Measurements from ENCODE around the gene ATP1B2. TPM values are rescaled to one million over a fixed set of nuclear protein-coding genes. Genes with fewer than 3 reads are reported as not detected.
A peak's percentile ranks its signal among the peaks of the same experiment; 100 is the strongest.

Gene ATP1B2
- total RNA-seq, 1 donor from 2014 or later = 3.8 TPM

DNA sequence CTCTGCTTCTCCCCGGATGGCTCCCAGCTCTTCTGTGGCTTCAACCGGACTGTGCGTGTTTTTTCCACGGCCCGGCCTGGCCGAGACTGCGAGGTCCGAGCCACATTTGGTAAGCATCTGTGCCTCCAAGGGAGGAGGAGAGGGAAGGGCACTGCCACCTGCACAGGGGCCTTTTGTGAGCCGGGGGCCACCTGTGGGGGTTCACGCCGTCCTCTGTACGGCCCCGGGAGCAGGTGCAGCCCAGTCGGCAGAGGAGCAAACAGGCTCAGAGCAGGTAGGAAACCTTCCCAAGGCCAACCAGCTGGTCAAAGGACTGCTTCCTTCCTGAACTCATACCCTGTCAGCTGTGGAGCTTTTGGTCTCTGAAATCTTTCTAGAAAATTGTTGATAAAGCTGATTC is 51.0 kb downstream of the ATP1B2 start:
- ATAC-seq (no peak), DNase-seq (ENCODE audit: missing footprints) (no peak)
- intact Hi-C loops (cut with DNase I) = no loop called here

DNA sequence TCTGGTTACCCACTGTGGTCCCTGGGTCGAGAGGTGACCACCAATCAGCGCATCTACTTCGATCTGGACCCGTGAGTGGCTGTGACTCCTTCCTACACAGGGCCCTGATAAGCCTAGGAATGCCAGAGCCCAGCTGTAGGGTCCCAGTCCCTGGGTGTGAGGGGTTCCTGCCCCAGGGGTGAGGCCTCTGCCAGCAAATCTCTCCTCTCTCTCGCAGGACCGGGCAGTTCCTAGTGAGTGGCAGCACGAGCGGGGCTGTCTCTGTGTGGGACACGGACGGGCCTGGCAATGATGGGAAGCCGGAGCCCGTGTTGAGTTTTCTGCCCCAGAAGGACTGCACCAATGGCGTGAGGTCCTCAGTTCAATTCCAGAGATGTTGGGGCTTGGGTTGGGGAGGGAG is 52.0 kb downstream of the ATP1B2 start:
- intact Hi-C loops (cut with DNase I) = no loop called here
- no peak for ATAC-seq
- no peak for DNase-seq (ENCODE audit: missing footprints)

DNA sequence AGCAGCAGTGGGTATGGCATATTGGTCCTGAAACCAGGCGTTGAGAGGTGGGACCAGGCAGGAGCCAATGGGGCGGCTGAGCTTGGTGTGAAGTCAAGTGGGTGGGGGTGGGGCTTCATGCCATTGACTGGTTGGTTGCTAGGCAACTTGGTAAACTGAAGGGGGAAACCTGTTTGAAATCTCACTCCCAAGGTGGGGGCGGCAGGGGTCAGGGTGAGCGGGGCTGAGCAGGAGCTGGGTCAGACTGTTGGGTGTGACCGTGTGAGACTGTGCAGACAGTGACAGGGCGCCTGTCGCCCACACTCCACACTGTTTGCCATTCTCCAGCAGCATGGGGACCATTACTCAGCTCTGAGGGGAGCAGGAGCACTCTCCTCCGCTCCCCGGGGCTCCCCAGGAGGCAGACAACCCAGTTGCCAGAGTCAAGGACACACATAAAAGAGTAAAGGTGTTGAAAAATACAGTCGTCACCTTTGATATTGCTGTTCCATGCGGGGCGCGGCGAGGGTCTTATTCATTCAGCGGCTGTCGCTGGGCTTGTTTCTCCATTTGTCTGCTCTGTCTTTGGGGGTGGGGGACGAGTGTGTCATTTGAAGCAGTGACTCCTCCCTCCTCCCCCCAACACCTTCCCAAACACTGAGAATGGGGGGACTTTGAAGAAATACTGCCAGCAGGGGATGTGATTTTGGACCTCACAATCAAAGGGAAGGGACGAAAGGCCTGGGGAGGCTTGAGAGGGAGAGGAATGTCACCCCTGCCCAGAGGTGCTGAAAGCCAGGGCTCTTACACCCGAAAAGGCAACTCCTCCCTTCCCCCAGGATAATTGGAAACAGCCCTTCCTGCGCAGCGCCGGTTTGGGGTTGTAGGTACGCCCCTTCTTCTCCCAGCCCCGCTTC is 53.1 kb downstream of the ATP1B2 start:
- DNase-seq (ENCODE audit: missing footprints) = no peak
- intact Hi-C loops (cut with DNase I) = no loop called here
- ATAC-seq = peak; percentile 45

DNA sequence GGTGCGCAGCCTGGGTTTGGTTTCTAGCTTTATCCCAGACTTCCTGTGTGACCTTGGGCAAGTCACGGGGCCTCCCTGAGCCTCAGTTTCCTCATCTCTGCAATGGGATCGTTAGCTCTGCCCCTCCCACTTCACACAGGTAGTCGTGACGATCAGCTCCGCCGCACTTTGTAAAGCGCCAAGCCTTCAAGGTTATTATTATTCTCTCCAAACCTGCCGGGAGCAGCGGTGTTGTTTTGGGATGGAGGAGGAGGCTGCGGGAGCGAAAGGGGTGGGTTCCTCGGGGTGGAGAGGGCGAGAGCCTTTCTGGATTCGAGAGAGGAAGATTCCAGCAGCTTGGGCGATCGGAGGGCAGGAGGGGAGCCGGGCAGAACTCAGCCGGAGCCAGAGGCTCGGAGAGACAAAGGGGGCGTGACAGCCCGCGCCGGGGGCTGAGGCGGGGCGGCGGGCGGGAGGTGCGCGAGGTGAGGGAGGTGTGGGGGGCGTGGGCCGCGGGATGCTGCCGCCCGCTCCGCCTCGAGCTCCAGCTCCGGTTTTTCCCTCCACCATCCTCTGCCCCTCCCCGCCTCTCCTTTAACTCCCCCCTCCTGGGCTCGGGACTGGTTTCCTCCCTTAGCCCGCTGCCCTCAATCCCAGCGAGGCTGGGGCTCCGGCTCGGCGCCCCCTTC is 54.0 kb downstream of the ATP1B2 start, which contains the start of gene EFNB3:
Gene EFNB3, plus strand, starts transcription at position 602 of the 668 bp plus-strand sequence. CDS start 397 bp downstream, outside the sequence.
- no peak for ATAC-seq
- intact Hi-C loops (cut with DNase I) = no loop called here
- DNase-seq (ENCODE audit: missing footprints) = no peak

DNA sequence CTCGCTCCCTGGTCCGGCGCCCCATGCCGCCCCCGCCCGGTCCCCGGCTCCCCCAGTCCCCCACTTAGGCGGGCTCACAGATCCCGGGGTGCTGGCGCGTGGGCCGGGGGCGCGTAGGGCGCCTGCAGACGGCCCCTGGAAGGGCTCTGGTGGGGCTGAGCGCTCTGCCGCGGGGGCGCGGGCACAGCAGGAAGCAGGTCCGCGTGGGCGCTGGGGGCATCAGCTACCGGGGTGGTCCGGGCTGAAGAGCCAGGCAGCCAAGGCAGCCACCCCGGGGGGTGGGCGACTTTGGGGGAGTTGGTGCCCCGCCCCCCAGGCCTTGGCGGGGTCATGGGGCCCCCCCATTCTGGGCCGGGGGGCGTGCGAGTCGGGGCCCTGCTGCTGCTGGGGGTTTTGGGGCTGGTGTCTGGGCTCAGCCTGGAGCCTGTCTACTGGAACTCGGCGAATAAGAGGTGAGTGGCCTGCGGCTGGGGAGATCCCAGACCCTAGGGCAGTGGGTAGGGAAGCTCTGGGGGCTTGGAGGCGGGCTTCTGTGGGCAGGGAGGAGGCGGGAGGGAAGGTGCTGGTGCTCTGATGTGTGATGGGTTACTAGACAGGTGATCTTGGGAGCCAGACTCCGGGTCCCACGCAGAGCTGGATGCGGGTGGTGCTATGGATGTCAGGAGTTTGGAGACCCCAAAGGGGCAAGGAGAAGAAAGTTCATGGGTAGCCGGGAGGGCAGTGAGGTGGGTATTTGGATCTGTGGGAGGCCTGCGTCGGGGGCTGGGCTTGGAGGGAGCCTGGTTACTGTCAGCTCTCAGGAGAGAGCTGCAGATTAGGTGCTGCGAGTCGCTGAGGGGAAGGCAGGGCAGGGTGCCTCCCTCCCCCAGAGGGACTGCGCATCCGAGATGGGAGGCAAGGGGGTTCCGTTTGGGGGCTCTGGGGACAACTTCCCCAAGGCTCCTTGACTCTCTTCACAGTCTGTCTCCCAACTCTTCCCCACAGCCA is 54.8 kb downstream of the ATP1B2 start:
- intact Hi-C loops (cut with DNase I) = no loop called here
- ATAC-seq (no peak), DNase-seq (ENCODE audit: missing footprints) (no peak)

DNA sequence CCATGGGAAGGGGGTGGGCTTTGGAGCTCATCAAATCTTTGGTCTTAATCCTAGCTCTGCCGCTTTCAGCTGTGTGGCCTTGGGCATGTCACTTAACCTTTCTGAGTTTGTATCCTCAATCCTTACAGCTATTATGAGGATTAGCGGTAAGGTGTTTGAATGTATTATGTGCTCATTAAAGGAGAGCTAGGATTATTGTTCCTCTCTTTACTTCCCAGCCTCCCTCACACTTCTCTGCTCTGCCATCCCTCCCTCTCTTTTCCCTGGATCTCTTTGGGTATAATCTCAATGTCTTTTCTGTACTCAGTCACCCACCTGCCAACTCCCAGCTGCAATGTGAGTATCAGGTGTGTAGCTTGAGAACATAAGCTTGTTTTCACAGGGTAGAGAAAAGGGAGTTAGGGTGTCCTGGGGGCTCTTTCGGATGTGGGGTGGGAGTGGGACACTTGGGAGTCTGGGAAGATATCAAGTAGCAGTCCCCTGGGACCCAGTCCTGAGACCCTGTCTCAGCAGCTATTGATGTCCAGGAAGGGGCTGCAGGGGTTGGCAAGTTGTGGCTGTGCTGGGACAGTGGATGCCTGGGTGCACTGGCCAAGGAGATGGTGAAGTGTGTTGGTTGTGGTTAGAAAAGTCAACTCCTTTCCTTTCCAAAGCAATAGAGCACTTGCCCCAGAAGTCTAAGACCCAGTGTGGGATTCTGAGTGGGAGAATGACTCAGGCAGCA is 56.1 kb downstream of the ATP1B2 start:
- no peak for ATAC-seq
- intact Hi-C loops (cut with DNase I) = no loop called here
- DNase-seq (ENCODE audit: missing footprints) = no peak

Other genes with a start within 250 kb of the ATP1B2 start
- gene TMEM256, start 246.8 kb upstream of the ATP1B2 start, total RNA-seq = 64.0 TPM
- 7.0 TPM for gene NLGN2, start 243.1 kb upstream of the ATP1B2 start, total RNA-seq
- gene SPEM1, start 230.6 kb upstream of the ATP1B2 start, total RNA-seq = not detected
- not detected for gene SPEM2, start 225.3 kb upstream of the ATP1B2 start, total RNA-seq
- gene SPEM3, start 222.1 kb upstream of the ATP1B2 start, total RNA-seq = not detected
- gene TMEM102, start 215.5 kb upstream of the ATP1B2 start, total RNA-seq = 2.7 TPM
- gene FGF11, start 211.4 kb upstream of the ATP1B2 start, total RNA-seq = 11.7 TPM
- gene CHRNB1, start 205.9 kb upstream of the ATP1B2 start, total RNA-seq = 11.8 TPM
- 62.1 TPM for gene ZBTB4, start 171.3 kb upstream of the ATP1B2 start, total RNA-seq
- not detected for gene SLC35G6, start 169.5 kb upstream of the ATP1B2 start, total RNA-seq
- gene POLR2A, start 166.6 kb upstream of the ATP1B2 start, total RNA-seq = 36.4 TPM
- gene TNFSF12, start 101.9 kb upstream of the ATP1B2 start, total RNA-seq = 41.7 TPM
- 13.5 TPM for gene TNFSF13, start 92.2 kb upstream of the ATP1B2 start, total RNA-seq
- gene SENP3, start 89.0 kb upstream of the ATP1B2 start, total RNA-seq = 33.0 TPM
- gene CD68, start 71.3 kb upstream of the ATP1B2 start, total RNA-seq = 40.4 TPM
- gene MPDU1, start 67.1 kb upstream of the ATP1B2 start, total RNA-seq = 32.0 TPM
- gene SOX15, start 60.8 kb upstream of the ATP1B2 start, total RNA-seq = 0.89 TPM
- 103 TPM for gene FXR2, start 36.0 kb upstream of the ATP1B2 start, total RNA-seq
- 78.9 TPM for gene SAT2, start 23.1 kb upstream of the ATP1B2 start, total RNA-seq
- gene SHBG, start 20.8 kb upstream of the ATP1B2 start, total RNA-seq = 0.35 TPM
- gene TP53, start 36.6 kb downstream of the ATP1B2 start, total RNA-seq = 15.4 TPM
- 5.6 TPM for gene WRAP53, start 37.6 kb downstream of the ATP1B2 start, total RNA-seq
- gene EFNB3, start 54.3 kb downstream of the ATP1B2 start, total RNA-seq = 0.11 TPM
- not detected for gene DNAH2, start 66.8 kb downstream of the ATP1B2 start, total RNA-seq
- gene KDM6B, start 183.3 kb downstream of the ATP1B2 start, total RNA-seq = 25.0 TPM
- gene TMEM88, start 204.1 kb downstream of the ATP1B2 start, total RNA-seq = 35.4 TPM
- gene NAA38, start 206.6 kb downstream of the ATP1B2 start, total RNA-seq = 105 TPM
- 21.7 TPM for gene CYB5D1, start 207.1 kb downstream of the ATP1B2 start, total RNA-seq
- gene CHD3, start 237.9 kb downstream of the ATP1B2 start, total RNA-seq = 18.0 TPM

Data from Right ventricle myocardium inferior (tissue), 1 donor.